ENCODE data around the gene SPINK1. TPM values are rescaled to one million over a fixed set of nuclear protein-coding genes. Genes with fewer than 3 reads are reported as not detected.
A peak's percentile ranks its signal among the peaks of the same experiment; 100 is the strongest.
"Not testable (repeated sequence)": the region's sequence is repeated elsewhere in the genome, so short reads cannot be mapped to it uniquely, and the experiment has no call there.

The SPINK1 gene
- total RNA-seq, 8 experiments from 2014 or later = not detected

GRCh38 chr5:147849226-147849625, 17.8 kb upstream of the SPINK1 start:
- H3K27ac ChIP-seq = no peak overlapping the region
- H3K4me1 ChIP-seq (replicated peaks in 1 of 2) = no peaks in the 10 kb centered on the region
- H3K4me3 ChIP-seq = no peak overlapping the region
- in situ Hi-C loops (cut with MboI; ENCODE audit: low pct_unique_long_range_greater_than_20kb in 2 of 9, low sequenced_read_pairs in 9 of 9, unreplicated experiment in 9 of 9) = no loop called here
- 14 to 100% (median 83%) methylated on average over 1 to 2 of the region's 2 CpGs; no CpG with 5 or more reads in 4 of the 10 experiments for WGBS, 10 experiments
- ATAC-seq (replicated peaks in 6 of 8) = no peak

- Histone ChIP-seq H3K4me3 (no peak overlapping the region), H3K4me1 (replicated peaks in 1 of 2) (no peaks in the 10 kb centered on the region), H3K27ac (no peak overlapping the region)
- in situ Hi-C loops (cut with MboI; ENCODE audit: low pct_unique_long_range_greater_than_20kb in 2 of 9, low sequenced_read_pairs in 9 of 9, unreplicated experiment in 9 of 9) = no loop called here
- no peak for ATAC-seq (replicated peaks in 6 of 8)
- 22 to 100% (median 89%) methylated on average over 1 to 4 of the region's 4 CpGs for whole genome bisulfite sequencing, 10 experiments
Observed at GRCh38 chr5:147845618-147846017, 14.1 kb upstream of the SPINK1 start.

- in situ Hi-C loops (cut with MboI; ENCODE audit: low pct_unique_long_range_greater_than_20kb in 2 of 9, low sequenced_read_pairs in 9 of 9, unreplicated experiment in 9 of 9) = no loop called here
- ATAC-seq (replicated peaks in 6 of 8) = no peak
- H3K4me3 ChIP-seq = no peak overlapping the region
- no peaks in the 10 kb centered on the region for H3K4me1 ChIP-seq (replicated peaks in 1 of 2)
- 3 to 90% (median 75%) methylated on average over 1 to 3 of the region's 3 CpGs; no CpG with 5 or more reads in 1 of the 10 experiments for WGBS, 10 experiments
- no peak overlapping the region for H3K27ac ChIP-seq
Observed at GRCh38 chr5:147844846-147845245, 13.4 kb upstream of the SPINK1 start.

DNA sequence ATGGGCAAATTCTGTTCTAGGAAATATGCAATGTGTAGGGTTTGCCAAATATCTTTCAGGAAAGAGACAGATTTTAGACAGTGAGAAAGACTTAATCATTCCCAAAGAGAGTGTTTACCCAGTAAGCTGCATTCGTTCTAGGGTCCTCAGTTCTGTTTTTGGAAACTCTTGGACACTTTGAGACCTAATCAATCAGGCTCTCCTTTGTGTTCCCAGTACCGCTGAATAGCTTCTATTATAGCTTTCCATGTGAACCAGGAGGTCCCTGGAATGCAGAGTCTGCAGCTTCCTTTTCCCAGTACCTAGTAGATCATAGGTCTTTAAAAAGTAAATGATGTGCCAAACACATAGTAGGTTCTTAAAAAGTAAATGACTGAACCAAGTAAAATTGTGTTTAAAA, 11.4 kb upstream of the SPINK1 start:
- no peak overlapping the region for H3K4me3 ChIP-seq
- H3K4me1 ChIP-seq (replicated peaks in 1 of 2) = no peaks in the 10 kb centered on the region
- WGBS, 10 experiments = 0 to 42% (median 29%) methylated on average over 1 to 2 of the region's 2 CpGs; no CpG with 5 or more reads in 1 of the 10 experiments
- H3K27ac ChIP-seq = no peak overlapping the region
- in situ Hi-C loops (cut with MboI; ENCODE audit: low pct_unique_long_range_greater_than_20kb in 2 of 9, low sequenced_read_pairs in 9 of 9, unreplicated experiment in 9 of 9) = no loop called here
- peak in 1 of 8 experiments; percentile 59 for ATAC-seq (replicated peaks in 6 of 8)

DNA sequence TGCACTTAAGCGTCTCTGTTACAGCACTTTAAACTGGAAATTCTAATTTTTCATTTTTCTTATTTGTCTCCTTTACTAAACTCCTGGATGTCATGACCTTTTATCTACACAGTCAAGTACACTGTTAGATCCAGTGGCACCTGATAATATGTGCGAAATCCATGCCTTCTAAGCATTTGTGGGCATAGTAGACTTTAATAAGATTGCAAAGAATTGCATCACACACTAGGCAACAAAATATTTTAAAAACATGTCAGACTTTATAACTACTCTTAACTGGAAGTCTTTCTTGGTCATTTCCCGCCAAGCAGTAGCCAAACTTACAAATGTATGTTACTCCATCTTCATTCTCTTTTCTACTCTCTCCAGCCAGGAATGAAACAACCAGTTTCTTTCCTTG, 5.0 kb upstream of the SPINK1 start:
- H3K4me1 ChIP-seq (replicated peaks in 1 of 2) = no peaks in the 10 kb centered on the region
- 22 to 100% (median 80%) methylated on average over 1 to 3 of the region's 3 CpGs; no CpG with 5 or more reads in 2 of the 10 experiments for WGBS, 10 experiments
- in situ Hi-C loops (cut with MboI; ENCODE audit: low pct_unique_long_range_greater_than_20kb in 2 of 9, low sequenced_read_pairs in 9 of 9, unreplicated experiment in 9 of 9) = no loop called here
- H3K27ac ChIP-seq = no peak overlapping the region
- H3K4me3 ChIP-seq = no peak overlapping the region
- no peak for ATAC-seq (replicated peaks in 6 of 8)

- Histone ChIP-seq H3K4me1 (replicated peaks in 1 of 2) (peaks cover 0 to 3% of the 10 kb centered on the region in 2 donors), H3K4me3 (no peak overlapping the region), H3K27ac (no peak overlapping the region)
- 0 to 89% (median 56%) methylated on average over 1 to 2 of the region's 2 CpGs; no CpG with 5 or more reads in 2 of the 10 experiments for WGBS, 10 experiments
- peak in 4 of 8 experiments; percentile 32 to 90 (median 55) for ATAC-seq (replicated peaks in 6 of 8)
- in situ Hi-C loops (cut with MboI; ENCODE audit: low pct_unique_long_range_greater_than_20kb in 2 of 9, low sequenced_read_pairs in 9 of 9, unreplicated experiment in 9 of 9) = no loop called here
Observed at GRCh38 chr5:147835386-147835798, 3.9 kb upstream of the SPINK1 start.

DNA sequence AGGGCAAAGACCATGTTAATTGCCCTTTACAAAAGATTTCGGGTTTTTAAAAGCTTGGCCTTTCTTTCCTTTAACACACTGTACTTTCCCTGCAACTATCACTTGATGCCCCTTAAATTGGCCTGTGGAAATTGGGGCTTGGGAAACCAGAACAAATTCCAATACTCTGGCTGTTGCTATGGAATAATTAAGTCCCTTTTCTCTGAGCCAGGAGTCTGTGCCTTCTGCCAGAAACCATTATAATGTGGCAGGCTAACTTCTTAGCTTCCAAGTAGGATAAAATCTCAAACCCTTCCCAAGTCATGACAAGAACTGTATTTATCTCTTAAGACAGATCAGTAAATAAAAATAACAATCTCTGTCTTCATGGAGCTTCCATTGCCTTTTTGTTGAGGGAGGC, 1.1 kb upstream of the SPINK1 start:
- in situ Hi-C loops (cut with MboI; ENCODE audit: low pct_unique_long_range_greater_than_20kb in 2 of 9, low sequenced_read_pairs in 9 of 9, unreplicated experiment in 9 of 9) = no loop called here
- WGBS, 10 experiments = 0 to 100% (median 0%) methylated on average over 1 of the region's 1 CpG; no CpG with 5 or more reads in 4 of the 10 experiments
- no peak overlapping the region for H3K4me3 ChIP-seq

DNA sequence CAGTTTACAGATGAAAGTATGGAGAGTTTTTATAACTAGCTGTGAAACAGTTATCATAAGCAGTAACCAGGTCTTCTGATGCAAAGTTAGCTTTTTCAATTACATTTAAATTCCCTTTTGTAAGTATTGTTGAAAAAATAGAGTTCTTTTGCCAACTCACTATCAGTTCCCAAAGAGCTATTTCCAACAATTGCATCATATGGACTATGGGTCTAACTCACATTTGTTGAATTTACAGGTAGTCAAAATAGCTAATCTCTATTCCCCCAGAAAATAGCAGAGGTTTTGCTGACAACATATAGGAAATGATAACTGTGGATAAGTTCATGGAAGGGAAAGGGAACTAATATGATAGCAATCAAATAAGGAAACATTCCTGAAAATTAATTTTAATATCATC, 1.4 kb downstream of the SPINK1 start:
- Histone ChIP-seq H3K4me1 (replicated peaks in 1 of 2) (peaks cover 8 to 13% of the 10 kb centered on the region in 2 donors), H3K4me3 (no peak overlapping the region), H3K27ac (no peak overlapping the region)
- no peak for ATAC-seq (replicated peaks in 6 of 8)
- in situ Hi-C loops (cut with MboI; ENCODE audit: low pct_unique_long_range_greater_than_20kb in 2 of 9, low sequenced_read_pairs in 9 of 9, unreplicated experiment in 9 of 9) = no loop called here

More for the DNA sequence above, 1.1 kb upstream of the SPINK1 start:
- H3K27ac ChIP-seq = no peak overlapping the region
- no peak for ATAC-seq (replicated peaks in 6 of 8)
- H3K4me1 ChIP-seq (replicated peaks in 1 of 2) = peaks cover 8 to 13% of the 10 kb centered on the region in 2 donors

DNA sequence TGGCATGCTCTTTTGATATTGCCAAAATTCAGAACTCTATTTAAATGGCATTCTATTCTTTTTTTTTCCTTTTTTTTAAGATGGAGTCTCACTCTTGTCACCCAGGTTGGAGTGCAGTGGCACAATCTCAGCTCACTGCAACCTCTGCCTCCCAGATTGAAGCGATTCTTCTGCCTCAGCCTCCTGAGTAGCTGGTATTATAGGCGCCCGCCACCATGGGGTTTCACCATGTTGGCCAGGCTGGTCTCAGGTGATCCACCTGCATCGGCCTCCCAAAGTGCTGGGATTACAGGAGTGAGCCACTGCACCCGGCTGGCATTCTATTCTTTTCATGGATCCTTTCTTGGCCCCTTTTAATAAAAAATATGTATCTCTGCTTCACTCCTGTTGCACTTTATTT, 4.5 kb downstream of the SPINK1 start:
- not testable (repeated sequence) for H3K27ac ChIP-seq; H3K4me3 ChIP-seq; ATAC-seq (replicated peaks in 6 of 8)
- in situ Hi-C loops (cut with MboI; ENCODE audit: low pct_unique_long_range_greater_than_20kb in 2 of 9, low sequenced_read_pairs in 9 of 9, unreplicated experiment in 9 of 9) = loop anchor here in 3 of 9 experiments (10.0 kb wide), 1 partner anchor 202 kb away; no protein-coding TSS in a partner anchor
- WGBS, 10 experiments = 7 to 97% (median 90%) methylated on average over 2 to 5 of the region's 5 CpGs; no CpG with 5 or more reads in 4 of the 10 experiments
- peaks cover 8 to 13% of the 10 kb centered on the region in 2 donors for H3K4me1 ChIP-seq (replicated peaks in 1 of 2)

GRCh38 chr5:147826361-147826760, 5.1 kb downstream of the SPINK1 start:
- 6 to 100% (median 83%) methylated on average over 1 to 2 of the region's 2 CpGs; no CpG with 5 or more reads in 1 of the 10 experiments for WGBS, 10 experiments
- in situ Hi-C loops (cut with MboI; ENCODE audit: low pct_unique_long_range_greater_than_20kb in 2 of 9, low sequenced_read_pairs in 9 of 9, unreplicated experiment in 9 of 9) = loop anchor here in 3 of 9 experiments (10.0 kb wide), 1 partner anchor 202 kb away; no protein-coding TSS in a partner anchor
- ATAC-seq (replicated peaks in 6 of 8) = no peak

DNA sequence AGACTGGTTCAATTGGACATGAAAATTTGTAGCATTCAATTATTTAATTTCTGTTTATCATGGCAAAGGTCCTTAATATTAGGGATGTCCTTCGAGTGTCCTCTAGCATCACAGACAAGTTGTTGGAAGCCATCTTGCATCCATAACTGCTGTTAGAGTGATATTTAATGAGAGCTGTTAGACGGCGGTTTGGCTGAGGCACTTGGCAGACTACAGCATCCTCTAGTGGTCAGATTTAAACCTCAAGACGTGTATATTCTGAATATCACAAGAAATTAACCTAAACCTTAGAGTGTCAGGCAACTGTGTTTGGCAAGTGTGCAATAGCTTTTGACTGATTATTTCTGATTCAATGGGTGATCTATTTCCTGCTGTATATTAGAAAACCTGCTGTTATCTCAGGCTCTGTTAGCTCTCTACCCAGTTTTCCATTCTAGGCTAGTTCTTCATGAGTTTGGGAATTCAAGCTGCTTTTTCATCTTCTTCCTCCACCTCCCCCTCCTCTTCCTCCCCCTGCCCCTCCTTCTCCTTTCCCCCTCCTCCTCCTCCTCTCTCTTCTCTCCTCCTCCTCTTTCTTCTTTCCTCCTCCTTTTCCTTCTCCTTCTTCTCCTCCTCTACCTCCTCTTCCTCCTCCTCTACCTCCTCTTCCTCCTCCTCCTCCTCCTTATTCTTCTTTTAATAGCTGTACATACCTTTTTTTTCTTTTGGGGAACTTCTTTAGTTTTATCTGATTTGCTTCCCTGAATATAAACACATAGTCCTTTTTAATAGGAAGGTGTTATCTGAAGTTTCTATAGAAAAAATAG, 8.6 kb downstream of the SPINK1 start:
- no peak overlapping the region for H3K27ac ChIP-seq
- in situ Hi-C loops (cut with MboI; ENCODE audit: low pct_unique_long_range_greater_than_20kb in 2 of 9, low sequenced_read_pairs in 9 of 9, unreplicated experiment in 9 of 9) = loop anchor here in 8 of 9 experiments (10.0 to 25.0 kb wide), 2 partner anchors 186 to 198 kb away; no protein-coding TSS in a partner anchor
- peak; percentile 79 to 97 (median 92) for ATAC-seq (replicated peaks in 6 of 8)
- WGBS, 10 experiments = 0 to 19% (median 4%) methylated on average over 1 to 4 of the region's 4 CpGs; no CpG with 5 or more reads in 1 of the 10 experiments
- no peak overlapping the region for H3K4me3 ChIP-seq
- H3K4me1 ChIP-seq (replicated peaks in 1 of 2) = peaks cover 0 to 2% of the 10 kb centered on the region in 2 donors

More at GRCh38 chr5:147826361-147826760, 5.1 kb downstream of the SPINK1 start:
- Histone ChIP-seq H3K27ac (no peak overlapping the region), H3K4me1 (replicated peaks in 1 of 2) (peaks cover 8 to 13% of the 10 kb centered on the region in 2 donors), H3K4me3 (no peak overlapping the region)

- H3K4me3 ChIP-seq; ATAC-seq (replicated peaks in 6 of 8); H3K27ac ChIP-seq; H3K4me1 ChIP-seq (replicated peaks in 1 of 2): not testable (repeated sequence)
- in situ Hi-C loops (cut with MboI; ENCODE audit: low pct_unique_long_range_greater_than_20kb in 2 of 9, low sequenced_read_pairs in 9 of 9, unreplicated experiment in 9 of 9) = loop anchor here in 8 of 9 experiments (10.0 to 25.0 kb wide), 2 partner anchors 185 to 197 kb away; no protein-coding TSS in a partner anchor
- 52 to 100% (median 93%) methylated on average over 1 to 3 of the region's 3 CpGs; no CpG with 5 or more reads in 5 of the 10 experiments for WGBS, 10 experiments
Observed at GRCh38 chr5:147822222-147822621, 9.2 kb downstream of the SPINK1 start.

DNA sequence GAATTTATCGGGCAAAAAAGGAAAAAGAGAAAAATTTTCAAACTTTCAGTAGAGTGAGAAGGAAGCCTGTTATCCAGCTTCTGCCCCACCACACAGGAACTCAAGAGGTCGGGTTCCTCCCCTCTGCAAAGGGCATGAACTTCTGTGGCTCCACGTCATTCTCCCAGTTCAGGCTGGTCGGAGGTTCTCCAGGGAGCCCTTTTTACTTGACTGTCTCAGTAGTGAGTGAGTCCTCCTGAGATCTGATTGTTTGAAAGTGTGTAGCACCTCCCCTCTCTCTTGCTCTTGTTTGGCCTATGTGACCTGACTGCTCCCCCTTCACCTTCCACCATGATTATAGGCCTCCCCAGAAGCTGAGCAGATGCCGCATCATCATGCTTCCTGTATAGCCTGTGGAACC, 9.7 kb downstream of the SPINK1 start:
- Histone ChIP-seq H3K27ac (no peak overlapping the region), H3K4me1 (replicated peaks in 1 of 2) (peaks cover 0 to 2% of the 10 kb centered on the region in 2 donors), H3K4me3 (no peak overlapping the region)
- in situ Hi-C loops (cut with MboI; ENCODE audit: low pct_unique_long_range_greater_than_20kb in 2 of 9, low sequenced_read_pairs in 9 of 9, unreplicated experiment in 9 of 9) = loop anchor here in 8 of 9 experiments (10.0 to 25.0 kb wide), 2 partner anchors 184 to 197 kb away; no protein-coding TSS in a partner anchor
- 58 to 100% (median 91%) methylated on average over 1 to 5 of the region's 5 CpGs; no CpG with 5 or more reads in 3 of the 10 experiments for WGBS, 10 experiments
- ATAC-seq (replicated peaks in 6 of 8) = no peak
